NCI-H345 (cell line): ENCODE measurements around the gene CXCL9.
"Not testable (repeated sequence)": the region's sequence is repeated elsewhere in the genome, so short reads cannot be mapped to it uniquely, and the experiment has no call there.

Experiments
- DNase-seq: peaks from one replicate; lab custom pipeline; 2025; lab: John Stamatoyannopoulos, UW

The CXCL9 gene

GRCh38 chr4:76011700-76012387 lies 4.5 kb upstream of the CXCL9 start:
- no peak for DNase-seq

GRCh38 chr4:76011018-76011670 lies 3.8 kb upstream of the CXCL9 start:
- DNase-seq: no peak

- DNase-seq: no peak
Measured at GRCh38 chr4:76010576-76010975, 3.3 kb upstream of the CXCL9 start.

GRCh38 chr4:76009311-76009710 lies 2.0 kb upstream of the CXCL9 start:
- no peak for DNase-seq

GRCh38 chr4:76003620-76004019 lies 3.7 kb downstream of the CXCL9 start:
- no peak for DNase-seq

- no peak for DNase-seq
Measured at GRCh38 chr4:76003035-76003434, 4.3 kb downstream of the CXCL9 start.

GRCh38 chr4:76002176-76002575 lies 5.1 kb downstream of the CXCL9 start:
- DNase-seq: no peak

GRCh38 chr4:76001700-76002099 lies 5.6 kb downstream of the CXCL9 start:
- no peak for DNase-seq

GRCh38 chr4:76000279-76000678 lies 7.0 kb downstream of the CXCL9 start:
- DNase-seq: no peak

DNA sequence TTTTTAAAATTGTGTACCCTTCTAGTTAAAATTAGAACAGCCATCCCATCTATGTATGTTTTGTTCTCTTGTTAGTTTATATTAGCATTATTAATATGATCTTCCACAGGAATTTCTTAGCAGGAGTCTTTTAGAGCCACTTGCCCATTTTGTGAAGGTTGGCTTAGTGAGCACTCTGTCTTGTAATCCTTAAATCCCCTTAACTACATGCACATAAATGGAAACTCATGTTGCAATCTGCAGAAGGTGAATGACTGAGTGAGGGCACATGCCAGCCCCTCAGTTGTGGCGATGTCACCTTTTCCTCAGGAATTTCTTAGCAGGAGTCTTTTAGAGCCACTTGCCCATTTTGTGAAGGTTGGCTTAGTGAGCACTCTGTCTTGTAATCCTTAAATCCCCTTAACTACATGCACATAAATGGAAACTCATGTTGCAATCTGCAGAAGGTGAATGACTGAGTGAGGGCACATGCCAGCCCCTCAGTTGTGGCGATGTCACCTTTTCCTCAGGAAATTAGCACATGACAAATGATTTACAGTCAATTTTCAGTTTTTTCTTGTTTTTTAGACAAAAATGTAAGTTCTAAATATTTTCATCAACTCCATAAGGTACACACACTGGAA lies 8.7 kb downstream of the CXCL9 start:
- not testable (repeated sequence) for DNase-seq

GRCh38 chr4:75997946-75998345 lies 9.4 kb downstream of the CXCL9 start:
- DNase-seq: no peak

- no peak for DNase-seq
Measured at GRCh38 chr4:75997081-75997480, 10.2 kb downstream of the CXCL9 start.

DNA sequence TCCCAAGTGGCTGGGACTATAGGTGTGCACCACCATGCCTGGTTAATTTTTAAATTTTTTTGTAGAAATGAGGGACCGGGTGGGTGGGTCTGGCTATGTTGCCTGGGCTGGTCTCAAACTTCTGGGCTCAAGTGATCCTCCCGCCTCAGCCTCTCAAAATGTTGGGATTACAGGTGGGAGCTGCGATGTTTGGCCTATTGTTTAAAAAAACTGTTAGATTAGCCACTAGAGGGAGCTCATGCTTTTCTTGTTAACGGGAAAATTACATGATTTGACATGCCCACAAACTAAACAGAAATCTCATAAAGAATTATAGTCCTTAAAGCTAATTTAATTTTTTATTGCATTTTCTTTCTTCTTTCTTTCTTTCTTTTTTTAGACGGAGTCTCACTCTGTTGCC lies 11.6 kb downstream of the CXCL9 start:
- DNase-seq: peak; percentile 44

GRCh38 chr4:75992462-75992861 lies 14.8 kb downstream of the CXCL9 start:
- DNase-seq: no peak

DNA sequence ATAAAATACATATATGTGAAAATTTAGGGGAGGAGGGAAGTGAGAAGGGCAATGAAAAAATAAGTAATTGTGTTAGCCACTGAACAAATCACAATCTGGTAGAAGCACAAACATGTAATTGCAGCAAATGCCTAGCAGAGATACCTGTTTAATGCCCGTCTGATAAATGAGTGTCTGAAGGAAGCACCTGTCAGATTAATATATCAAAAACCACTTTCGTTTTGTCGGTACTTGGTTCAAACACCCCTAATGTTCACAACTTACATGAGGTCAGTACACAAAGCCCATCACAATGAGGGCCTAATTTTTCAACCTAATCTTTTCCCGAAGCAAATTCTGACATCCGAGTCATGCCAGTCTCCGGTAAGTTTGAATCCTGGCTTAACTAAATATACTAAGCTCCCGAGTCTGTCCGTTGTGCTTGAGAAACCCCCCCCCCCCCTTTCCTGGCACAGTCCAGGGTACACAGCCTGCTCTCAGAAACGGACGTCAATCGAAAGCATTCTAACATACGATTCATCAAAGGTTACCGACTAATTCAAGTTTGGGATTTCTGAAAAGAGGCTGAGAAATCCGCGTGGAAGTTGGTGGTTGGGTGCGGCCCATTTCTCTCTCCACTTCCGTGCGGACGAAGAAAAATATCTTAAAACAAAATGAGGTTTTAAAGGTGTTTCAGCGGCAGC lies 17.3 kb downstream of the CXCL9 start:
- no peak for DNase-seq

DNA sequence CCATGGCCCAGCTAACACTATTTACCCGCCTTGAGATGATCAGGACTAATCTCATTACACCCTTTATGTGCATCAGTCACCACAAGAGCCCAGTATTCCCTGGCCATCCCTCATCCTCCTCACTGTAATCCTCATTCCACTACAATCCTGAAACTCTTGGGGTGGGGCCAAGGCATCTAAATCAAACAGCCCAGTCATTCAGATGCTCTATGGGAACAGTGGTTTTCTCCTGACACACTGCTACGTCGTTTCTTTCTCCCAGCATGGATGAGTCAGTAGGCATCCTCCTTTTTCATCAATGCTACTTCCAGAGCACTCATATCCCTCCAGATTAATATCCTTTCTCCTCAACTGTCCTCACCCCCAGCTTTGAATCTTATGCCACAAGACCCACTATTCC lies 22.2 kb downstream of the CXCL9 start:
- DNase-seq: no peak

DNA sequence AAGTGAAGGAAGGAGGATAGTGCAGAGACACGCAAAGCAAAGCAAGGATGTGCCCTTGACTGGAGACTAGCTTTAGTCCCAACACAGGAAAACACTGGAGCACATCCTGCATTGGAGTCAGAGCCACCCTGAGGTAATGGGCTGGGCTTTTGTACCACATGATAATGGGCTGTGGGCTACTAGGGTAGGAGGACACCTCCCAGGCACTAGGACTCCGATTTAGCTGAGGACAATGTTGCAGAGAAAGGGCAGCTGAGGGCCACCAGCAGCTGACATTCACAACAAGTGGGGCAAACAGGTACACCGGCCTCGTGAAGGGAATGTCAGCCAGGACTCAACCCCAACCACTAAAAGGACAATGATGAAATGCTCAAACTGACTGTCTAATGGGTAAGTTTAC lies 26.7 kb downstream of the CXCL9 start:
- no peak for DNase-seq

GRCh38 chr4:75976177-75976576 lies 31.1 kb downstream of the CXCL9 start:
- no peak for DNase-seq

DNA sequence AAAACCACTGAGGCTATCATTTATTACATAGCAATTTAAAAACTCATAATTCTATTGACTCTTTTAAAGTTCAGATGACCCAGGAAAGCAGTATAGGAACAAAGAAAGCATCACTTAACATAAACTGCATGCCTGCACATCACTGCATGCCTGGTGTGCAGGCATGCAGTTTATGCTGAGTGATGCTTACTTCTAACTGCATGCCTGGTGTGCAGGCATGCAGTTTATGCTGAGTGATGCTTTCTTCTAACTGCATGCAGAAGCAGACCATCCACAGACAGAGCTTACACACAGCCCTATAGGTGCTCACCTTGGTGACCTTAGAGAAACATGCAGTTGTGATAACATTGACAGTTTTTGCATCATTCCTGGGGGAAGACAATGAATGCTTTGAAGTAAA lies 33.5 kb downstream of the CXCL9 start:
- no peak for DNase-seq

DNA sequence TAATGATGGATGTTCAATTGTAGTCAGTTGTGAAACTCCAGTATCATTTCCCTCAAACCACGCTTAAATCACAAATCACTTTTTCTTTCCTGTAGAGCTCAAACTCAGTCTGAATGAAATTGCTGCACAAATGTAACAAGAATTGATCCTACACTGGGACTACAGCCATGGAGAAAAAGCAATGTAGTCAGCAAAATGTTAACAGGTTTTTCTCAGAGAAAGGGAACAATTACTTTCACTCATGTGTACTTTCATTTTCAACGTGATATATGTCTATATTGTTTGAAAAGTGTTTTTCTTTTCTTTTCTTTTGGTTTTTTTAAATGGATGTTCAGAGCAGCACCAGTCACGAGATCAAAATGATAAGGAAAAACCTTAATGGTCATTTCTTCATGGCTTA lies 39.2 kb downstream of the CXCL9 start:
- DNase-seq: no peak

DNA sequence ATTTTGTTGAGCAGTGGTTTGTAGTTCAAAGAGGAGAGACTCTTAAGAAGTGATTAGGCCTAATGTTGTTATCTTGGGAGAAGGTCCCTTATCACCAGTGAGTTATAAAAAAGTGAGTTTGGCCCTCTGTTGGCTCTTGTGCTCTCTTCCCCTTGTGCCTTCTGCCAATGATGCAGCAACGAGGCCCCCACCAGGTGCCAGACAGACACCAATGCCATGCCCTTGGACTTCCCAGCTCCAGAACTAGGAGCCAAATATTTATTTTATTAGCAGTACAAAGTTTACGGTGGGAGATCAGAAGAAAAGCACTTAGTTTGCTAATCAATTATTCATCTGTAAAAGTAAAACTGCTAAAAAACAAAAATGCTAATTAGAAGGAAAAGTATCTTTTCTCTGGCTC lies 43.8 kb downstream of the CXCL9 start:
- DNase-seq: no peak

DNA sequence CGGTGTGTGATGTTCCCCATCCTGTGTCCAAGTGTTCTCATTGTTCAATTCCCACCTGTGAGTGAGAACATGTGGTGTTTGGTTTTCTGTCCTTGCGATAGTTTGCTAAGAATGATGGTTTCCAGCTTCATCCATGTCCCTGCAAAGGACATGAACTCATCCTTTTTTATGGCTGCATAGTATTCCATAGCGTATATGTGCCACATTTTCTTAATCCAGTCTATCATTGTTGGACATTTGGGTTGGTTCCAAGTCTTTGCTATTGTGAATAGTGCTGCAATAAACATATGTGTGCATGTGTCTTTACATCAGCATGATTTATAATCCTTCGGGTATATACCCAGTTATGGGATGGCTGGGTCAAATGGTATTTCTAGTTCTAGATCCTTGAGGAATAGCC lies 45.2 kb downstream of the CXCL9 start:
- DNase-seq: not testable (repeated sequence)

DNA sequence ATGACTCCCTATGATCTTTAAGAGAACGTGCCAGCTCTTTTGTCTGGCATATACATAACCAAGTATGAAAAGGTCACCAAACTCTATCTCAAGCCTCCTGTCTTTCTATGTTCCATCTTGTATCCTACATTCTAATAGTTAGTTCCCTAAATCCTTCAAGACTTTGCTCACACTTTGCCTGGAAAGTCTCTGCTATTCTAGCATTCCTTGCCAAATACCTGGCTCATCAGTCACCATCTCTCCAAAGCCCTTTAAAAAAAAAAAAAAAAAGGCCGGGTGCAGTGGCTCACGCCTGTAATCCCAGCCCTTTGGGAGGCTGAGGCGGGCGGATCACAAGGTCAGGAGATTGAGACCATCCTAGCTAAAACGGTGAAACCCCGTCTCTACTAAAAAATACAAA lies 48.8 kb downstream of the CXCL9 start:
- not testable (repeated sequence) for DNase-seq
